Ramos (cell line): Measurements from ENCODE around the gene POU6F2.

ENCODE experiments used
- in situ Hi-C: fragments of 300-500 bp; cut with MboI; formaldehyde crosslinking; loops from one replicate; pipeline ENCODE4 v1.14.3; 2022; ENCODE audit warnings: low sequenced_read_pairs; ENCODE audit not compliant: unreplicated experiment

POU6F2 gene

DNA sequence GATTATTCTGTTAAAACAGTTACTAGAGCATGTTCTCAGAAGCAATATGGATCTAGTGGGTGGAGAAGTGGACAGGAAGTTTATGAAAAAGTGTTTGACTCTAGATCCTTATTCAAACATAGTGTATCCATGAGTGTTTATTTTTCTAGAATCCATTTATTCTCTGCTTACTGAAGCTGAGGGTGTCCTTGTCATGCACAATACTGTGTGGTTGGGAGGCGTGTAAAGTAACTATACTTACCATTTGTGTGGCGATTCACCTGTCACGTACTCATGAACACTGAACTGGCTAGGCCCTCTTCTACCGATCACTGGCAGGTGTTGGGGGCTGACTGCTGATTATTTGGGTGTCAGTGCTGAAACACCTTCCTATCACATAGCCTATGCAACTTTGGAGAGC lies 74.0 kb downstream of the POU6F2 start:
- in situ Hi-C loops, result no loop called here

DNA sequence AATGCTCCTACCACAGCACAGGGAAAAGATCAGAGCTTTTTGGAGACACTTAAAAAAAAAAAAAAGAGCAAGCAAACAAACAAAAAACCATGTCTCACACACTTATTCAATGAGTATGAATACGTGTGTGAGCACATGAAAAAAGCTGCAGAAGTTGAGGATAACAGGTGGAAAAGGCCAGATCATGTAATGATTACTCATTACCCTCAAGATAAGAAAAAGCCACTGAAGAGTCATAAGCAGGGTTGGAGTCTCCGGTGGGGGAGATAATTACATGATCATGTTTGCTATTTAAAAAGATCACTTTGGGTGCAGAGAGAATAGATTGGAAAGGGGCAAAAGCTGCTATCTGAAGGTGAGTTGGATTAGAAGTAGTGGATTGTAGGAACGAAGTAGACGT lies 77.0 kb downstream of the POU6F2 start:
- in situ Hi-C loops, result no loop called here

DNA sequence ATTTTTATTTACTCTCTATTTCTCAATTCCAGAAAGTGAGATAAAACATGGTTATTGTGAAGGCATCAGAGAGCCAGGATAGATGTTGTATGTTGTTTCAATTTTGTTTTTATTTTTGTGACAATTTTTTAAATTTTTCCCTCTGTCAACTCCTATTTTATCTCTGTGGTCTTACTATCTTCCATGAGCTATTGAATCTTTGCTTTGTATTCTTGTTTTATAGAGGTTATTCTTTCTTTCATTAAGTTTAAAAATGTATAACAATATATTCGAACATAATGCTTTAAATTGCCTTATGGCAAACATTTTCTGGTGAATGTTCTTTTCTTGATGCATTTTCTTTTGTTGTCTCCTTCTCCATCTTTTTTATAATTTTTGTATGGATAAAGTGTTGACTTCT lies 78.4 kb downstream of the POU6F2 start:
- in situ Hi-C loops, result no loop called here

DNA sequence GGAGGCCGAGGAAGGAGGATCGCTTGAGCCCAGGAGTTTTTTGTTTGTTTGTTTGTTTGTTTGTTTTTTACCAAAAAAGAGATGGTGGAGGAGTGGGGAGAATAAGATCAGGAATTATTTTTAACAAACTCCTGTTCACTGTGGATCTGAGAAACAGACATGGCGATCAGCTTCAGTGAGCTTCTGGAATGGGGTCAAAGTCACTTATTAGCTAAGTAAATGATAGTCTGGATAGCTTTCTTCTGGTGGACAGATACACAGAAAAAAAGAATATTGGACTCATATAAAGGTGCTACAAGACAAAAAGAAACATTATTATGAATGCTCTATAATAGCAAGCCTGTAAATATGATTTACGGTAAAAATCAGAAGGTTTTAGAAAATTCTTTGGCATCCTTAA lies 85.1 kb downstream of the POU6F2 start:
- in situ Hi-C loops, result no loop called here

DNA sequence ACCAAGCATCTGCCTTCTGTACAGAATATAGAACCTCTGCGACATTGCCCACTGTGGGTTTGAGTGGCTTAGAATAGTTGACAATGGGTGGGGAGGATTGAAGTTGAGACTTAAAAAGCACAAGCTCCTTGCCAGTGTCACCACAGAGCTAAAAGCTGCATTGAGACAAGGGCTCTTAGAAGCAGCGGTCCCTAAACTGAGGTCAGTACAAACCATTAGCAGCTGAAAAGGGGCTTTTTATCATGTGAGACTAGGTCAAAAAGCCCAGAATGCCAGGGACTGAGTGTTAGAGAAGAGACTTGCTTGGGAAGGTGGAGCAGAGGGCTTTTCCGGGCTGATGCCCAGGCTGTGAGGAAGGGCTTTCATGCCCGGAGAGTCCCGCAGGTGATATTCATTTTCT lies 91.3 kb downstream of the POU6F2 start:
- in situ Hi-C loops, result no loop called here

DNA sequence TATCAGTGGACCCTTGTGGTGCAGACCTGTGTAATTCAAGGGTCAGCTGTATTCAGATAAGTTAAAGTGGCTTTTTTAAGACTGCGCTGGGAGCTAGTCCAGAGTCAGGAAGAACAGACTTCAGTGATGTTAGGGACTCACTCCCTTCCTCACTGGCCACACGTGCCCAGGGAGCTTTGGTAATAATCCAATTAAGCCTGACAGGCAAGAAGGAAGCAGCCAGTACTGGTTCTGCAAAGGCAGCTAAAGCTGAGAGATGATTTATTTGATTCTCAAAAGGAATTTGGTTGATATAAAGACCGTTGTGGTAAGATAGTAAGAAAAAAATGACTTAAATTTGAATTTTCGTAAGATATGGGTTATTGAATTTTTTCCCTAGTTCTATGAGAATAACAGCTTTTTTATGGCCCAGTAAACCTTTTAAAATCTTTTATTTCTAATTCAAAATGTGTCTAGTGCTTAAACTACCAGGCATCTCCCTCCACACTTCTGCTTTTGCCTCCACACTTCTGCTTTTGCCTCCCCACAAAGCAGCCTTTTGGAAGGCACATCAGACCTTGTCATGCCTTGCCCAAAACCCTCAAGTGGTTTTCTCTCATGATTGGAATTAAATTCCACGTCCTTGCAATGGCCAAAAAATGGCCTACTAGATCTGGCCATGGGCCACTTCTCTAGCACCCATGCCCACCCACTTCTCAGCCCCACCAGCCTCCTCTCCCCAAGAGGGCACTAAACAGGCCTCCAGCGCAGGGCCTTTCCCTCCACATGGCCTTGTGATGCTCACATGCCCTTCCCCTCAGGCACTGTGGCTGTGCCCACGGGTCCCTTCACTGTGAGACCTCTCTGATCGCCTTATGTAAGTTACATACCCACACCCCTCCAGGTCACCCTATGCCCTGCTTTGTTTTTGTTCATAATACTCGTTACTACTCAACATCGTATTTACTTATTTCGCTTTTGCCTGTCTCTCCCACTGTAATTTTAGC lies 92.5 kb downstream of the POU6F2 start:
- in situ Hi-C loops, result no loop called here

DNA sequence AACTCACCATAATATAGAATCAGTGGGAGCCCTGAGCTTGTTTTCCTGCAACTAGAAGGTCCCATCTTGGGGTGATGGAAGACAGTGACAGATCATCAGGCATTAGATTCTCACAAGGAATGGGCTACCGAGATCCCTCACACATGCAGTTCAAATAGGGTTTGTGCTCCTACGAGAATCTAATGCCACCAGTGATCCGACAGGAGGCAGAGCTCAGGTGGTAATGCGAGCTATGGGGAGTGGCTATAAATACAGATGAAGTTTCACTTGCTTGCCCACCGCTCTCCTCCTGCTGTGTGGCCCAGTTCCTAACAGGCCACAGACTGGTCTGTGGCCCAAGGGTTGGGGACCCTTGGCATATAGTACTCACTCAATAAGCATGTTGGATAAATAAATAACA lies 93.4 kb downstream of the POU6F2 start:
- in situ Hi-C loops, result no loop called here

DNA sequence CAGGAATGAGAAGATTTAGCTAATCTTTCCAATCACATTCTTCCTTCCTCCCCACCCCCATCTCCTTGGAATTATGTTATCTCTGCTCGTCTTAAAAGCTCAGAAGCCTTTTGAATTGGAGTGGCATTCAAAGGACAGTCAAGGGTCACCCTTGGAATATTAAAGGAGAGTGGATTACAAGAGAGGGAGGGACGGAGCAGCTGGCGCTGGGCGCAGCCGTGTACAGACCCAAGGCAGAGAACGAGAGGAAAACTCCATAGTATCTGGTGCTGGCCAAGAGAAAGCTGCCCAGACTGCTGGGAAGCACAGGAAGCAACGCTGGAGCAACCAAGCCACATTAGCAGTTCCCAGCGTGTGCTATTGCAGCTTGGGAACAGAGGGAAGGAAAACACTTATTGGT lies 95.7 kb downstream of the POU6F2 start:
- in situ Hi-C loops, result no loop called here

DNA sequence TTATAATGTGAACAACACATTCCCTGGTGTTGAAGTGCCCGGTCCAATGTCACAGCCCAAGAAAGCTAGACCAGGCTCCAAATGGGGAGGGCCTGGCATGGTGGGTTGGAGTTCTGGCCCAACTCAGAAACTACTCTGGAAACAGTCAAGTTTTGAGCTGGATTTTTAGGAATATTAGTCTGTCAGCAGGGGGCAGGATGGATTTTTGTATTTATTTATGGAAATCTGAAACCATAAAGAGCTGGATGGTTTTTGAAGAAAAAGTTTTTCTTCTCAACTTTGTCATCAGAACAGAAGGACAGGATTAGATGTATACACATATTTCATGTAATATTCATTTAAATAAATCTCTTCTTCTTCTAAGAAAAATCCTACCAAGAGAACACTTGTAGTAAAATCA lies 97.5 kb downstream of the POU6F2 start:
- in situ Hi-C loops, result no loop called here

DNA sequence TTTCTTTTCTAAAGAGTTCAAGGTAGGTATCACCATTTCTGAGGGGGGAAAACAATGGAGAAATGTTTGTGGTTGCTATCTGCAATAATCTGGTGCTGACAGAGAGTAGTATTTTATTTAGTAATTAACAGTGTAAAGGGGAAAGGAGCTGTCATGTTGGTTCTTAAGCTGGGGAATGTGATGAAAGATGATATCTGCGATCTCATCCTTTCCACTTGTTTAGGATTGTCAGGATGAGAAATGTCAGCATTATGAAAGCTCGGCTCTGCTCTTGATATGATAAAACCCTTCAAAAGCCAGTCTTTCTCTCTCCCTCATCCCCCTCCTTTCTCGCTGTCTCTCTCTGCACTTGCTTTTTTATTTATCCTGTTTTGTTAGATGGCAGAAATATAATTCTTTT lies 106.1 kb downstream of the POU6F2 start:
- in situ Hi-C loops, result no loop called here

DNA sequence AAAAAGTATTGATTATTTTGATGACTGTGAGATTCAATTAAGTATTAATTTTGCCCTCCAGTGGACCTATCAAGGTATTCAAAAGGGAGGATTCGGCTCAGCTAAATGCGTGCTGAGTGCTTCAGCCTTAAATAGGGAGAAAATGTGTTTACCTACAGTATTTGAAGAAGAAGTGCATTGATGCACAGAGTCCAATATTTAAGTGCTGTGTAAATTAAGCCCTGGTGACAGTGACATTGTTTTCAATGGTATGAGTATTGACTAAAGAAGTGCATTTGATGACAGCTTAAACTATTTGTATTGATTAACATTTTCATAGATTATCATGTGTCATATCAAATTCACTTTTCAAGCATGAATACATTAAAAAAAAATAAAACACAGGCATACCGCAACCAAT lies 106.6 kb downstream of the POU6F2 start:
- in situ Hi-C loops, result no loop called here

DNA sequence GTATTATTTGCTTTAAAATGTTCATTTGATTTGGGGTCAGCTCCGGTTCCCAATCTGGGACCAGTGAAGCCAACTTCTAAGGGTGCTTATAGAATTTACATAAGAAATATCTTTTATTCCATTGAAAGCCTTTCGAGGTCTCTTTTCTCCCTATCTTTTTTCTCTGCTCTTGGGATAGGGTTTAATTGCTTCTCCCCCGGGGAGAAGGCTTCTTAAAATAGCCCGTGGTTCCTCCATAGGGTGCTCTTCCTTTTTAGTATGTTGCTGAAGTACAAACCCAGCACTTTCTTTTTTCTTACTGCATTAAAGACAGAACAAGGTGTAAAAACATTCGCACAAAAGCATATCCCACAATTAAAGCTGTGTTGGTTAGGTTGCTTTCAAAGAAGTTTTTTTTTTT lies 107.5 kb downstream of the POU6F2 start:
- in situ Hi-C loops, result no loop called here

DNA sequence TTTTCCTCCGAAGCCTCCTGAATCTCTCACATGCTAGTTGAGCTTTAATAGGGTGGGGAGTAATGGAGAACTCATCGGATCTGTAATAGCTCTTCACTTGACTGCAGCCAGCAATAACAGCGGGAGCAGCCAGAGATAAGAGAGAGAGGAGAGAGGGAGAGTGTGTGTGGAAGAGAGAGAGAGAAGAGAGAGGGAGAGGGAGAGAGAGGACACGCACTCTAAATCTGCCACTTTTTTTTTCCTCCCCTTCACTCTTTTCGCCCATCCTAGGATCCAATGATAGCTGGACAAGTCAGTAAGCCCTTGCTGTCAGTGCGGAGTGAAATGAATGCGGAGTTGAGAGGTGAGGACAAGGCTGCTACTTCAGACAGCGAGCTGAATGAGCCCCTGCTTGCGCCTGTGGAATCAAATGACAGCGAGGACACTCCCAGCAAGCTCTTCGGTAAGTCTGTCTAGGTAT lies 107.9 kb downstream of the POU6F2 start:
- in situ Hi-C loops, result no loop called here

DNA sequence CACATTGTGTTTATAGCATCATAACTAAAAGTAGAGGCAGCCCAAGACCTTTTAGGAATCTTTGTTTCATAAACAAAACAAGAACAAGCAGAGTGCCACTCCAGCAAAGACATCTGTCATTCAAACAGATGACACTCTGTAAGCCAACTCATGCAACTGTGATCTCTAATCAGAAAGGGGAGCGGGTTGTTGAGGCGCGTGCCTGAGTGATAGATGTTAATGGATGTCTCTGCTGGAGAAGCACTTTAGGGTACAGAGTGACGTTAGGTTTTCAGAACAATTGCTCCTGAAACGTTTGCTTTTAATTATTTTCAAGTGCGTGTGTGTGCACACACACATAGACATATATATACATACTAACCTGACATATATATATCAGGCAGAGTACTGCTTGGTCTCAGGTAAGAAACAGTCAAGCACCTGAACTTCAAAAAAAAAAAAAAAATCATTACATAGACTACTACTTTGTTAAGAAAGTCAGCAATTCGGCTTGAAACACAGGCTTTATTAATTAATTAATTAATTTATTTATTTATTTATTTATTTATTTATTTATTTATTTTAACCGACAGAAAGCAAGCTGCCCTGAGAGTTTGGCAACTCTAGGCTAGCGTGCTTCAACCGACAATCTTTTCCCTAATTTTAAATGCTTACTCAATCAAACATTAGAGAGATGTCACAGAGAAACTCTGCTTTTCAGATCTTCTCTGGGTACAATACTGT lies 109.1 kb downstream of the POU6F2 start:
- in situ Hi-C loops, result no loop called here

DNA sequence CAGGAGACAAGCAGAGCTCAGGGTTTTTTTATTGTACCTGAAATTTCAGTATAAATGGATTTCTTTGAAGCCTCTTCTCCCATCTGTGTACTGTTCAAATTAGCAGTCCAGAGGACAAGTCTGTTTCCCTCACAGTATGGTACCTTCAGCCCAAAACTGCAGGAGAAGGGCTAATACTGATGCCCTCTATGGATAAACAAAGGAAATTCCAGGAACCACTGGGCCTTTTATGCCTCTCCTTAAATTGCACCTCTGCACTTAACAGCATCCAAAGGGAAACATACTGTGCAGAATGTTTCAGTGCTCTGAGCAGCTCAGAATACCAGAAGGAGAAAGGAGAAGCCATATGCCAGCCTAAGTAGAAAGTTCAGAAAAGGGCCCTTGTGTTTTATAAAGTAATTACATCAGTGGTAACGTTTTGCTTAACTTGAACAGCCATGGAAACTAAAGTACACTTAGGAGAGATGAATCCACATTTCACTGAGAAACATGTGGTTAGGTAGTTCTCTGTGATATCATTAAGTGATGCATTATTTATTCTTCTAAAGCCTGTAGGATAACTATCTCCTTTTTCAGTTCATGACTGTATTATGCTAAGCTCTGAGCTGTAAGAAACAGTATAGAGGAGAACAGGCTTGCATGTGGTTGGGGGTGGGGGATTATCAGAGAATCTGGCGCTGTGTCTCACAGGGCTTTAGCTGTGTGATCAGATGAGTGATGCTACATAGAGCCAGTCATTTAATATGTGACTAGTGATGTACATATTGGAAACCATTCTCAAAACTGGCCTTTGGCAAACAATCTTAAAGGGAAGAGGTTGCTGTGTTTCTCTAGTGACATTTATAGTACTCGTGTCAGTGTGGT lies 111.3 kb downstream of the POU6F2 start:
- in situ Hi-C loops, result no loop called here

DNA sequence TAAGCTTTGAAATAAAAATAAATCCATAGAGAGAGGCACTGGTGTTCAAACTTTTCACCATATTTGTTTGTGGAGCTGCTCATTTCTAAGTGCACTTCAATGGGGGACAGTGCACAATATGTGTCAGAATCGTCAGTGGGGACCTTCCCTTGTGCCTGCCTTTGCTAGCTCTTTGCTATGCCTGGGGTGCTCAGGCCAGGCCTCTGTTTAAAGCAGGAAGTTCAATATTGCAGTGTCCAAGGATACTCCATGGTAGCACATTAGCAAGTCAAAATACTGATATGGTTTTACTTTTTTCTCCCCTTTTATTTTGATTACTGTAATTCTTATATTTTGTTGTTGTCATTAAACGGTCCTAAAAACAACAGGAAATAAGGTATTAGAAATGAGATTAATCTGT lies 113.4 kb downstream of the POU6F2 start:
- in situ Hi-C loops, result no loop called here

DNA sequence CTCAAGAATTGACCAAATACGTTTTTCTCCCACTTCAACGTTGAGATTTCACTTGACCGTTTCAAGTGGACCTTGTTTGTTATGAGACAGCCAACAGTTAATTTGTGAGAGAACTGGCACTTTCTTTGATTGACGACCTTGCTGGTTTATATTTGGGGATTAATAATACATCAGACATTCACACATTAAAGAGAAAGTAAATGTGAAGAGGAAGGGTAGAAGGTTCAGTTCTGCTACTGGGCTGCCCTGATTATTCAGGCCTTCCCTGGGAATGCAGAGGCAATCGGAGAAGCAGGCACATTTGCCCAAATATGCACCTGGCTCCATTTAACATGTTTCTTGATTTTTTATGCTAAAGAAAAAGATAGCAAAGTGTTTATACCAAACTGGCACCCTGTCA lies 114.1 kb downstream of the POU6F2 start:
- in situ Hi-C loops, result no loop called here

DNA sequence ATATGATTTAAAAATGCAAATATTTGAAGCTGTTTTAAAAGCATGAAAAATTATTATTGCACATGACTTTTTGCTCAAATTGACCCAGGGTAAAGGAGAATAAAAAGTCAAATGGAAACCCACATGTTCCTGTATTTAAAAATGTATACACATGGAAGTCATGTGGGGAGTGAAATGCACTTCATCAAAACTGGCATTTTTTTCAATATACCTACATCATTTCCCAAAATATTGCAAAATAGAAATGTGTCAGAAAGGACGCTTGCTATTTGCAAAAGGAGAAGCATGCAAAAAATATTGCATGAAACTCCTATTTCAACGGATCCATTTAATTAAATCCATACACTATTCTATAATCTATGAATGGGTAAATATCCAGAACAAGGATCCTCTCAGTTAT lies 117.0 kb downstream of the POU6F2 start:
- in situ Hi-C loops, result no loop called here

DNA sequence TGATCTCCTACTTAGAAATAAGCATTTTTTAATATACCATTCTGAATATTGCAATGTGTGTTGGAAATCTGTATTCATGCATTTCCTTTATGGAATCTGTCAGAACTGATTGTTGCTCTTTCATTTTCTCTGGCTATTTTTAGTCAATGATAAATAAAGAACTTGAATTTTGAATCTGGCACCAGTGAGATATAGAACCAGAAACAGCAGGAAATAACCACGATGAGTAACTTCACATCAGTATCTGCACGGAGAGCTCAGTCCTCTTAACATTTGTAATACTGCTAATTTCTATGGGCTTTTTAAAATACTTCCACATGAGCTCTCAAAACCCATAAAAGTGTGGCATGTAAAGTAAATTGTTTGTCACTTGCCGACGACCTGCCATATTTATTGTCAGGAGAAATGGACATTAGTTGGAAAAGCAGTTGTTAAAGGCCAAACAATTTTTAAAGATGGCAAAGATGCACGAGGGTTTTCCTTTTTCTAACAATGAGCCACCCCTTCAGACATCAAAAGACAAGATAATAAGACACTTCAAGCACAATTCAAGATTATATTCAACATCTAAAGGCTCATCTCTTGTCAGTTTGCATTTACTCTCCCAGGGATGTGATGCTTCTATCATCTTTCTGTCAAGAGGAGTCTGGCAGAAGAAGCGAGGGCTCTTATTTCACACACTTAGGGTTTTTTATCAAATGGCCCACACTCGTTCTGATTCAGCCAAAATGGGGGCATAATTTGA lies 118.3 kb downstream of the POU6F2 start:
- in situ Hi-C loops, result no loop called here

DNA sequence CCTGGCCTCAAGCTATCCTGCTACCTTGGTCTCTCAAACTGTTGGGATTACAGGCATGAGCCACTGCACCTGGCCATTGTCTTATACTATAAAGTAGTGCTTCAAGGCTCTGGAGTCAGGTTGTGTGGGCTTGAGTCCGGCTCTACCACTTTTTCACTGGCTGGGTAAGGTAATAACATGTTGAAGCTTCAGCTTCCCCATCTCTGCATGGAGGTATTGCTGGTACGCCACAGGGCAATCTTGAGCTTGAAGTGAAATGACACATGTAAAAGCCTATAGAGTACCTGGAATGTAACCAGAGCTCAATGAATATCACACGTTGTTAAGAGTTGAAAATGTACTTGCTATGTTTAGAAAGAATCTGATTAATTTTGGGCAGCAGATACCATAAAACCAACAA lies 120.8 kb downstream of the POU6F2 start:
- in situ Hi-C loops, result no loop called here
